H7 (cell line): ENCODE results near the gene DAB2IP. TPM values are rescaled to one million over a fixed set of nuclear protein-coding genes. Genes with fewer than 3 reads are reported as not detected.

Experiments used
- DNase-seq: peaks from one replicate; pipeline ENCODE4 v3.0.0; 2012
- H3K27me3 ChIP-seq: 2 replicates; pipeline ENCODE4 v1.6.0; 2011; ENCODE audit warnings: mild to moderate bottlenecking, low read length; ENCODE audit not compliant: control insufficient read depth, insufficient read depth
- H3K36me3 ChIP-seq: replicated peaks from 2 replicates; pipeline ENCODE4 v1.5.1; 2011; ENCODE audit warnings: low read length; ENCODE audit not compliant: control insufficient read depth, insufficient read depth
- H3K4me3 ChIP-seq: 2 replicates; pipeline ENCODE4 v1.5.1; 2011; ENCODE audit warnings: low read depth, mild to moderate bottlenecking, control low read depth, low read length, moderate library complexity; ENCODE audit not compliant: insufficient read depth
- total RNA-seq: library from RNA; depleted of rRNA; stranded (reverse); fragments of >200 nt; shearing (Covaris generic); gene quantifications from 2 replicates; pipeline ENCODE4 v1.2.3, GENCODE V29; 2014

Gene DAB2IP
- total RNA-seq, 1 experiment from 2014 or later, result 24.1 TPM

GRCh38 chr9:121742923-121743322 is 91.5 kb downstream of the DAB2IP start:
- Histone ChIP-seq H3K4me3 (no peak overlapping the region), H3K36me3 (no peaks in the 10 kb centered on the region), H3K27me3 (no peaks in the 10 kb centered on the region)
- no peak for DNase-seq

DNA sequence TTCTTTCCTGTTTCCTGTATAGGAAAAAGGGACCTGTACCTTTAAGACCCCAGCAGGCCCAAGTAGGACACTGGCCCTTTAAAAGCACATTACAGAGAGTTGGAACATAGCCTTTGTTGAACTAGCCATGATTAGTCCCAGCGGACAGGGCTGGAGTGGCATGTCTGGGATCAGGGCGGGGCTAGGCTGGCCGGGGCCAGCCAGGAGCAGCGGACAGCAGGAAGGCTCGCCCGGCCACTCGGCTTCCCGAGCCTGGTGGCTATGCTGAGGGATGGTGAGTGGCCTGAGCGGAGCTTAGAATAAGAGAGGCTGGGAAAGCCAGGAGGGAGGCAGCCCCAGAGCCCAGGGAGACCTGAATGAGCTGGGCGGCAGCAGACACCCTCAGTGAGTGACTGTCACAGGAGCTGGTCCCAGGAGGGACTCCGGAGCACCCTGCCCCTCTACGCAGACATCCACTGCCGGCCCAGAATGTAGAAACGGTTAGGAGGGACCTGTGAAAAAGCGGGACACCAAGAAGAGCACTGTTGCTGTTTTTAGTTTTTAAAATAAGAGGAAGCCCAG is 92.1 kb downstream of the DAB2IP start:
- H3K4me3 ChIP-seq, result no peak overlapping the region
- H3K36me3 ChIP-seq, result no peaks in the 10 kb centered on the region
- DNase-seq, result peak; percentile 91
- no peaks in the 10 kb centered on the region for H3K27me3 ChIP-seq

DNA sequence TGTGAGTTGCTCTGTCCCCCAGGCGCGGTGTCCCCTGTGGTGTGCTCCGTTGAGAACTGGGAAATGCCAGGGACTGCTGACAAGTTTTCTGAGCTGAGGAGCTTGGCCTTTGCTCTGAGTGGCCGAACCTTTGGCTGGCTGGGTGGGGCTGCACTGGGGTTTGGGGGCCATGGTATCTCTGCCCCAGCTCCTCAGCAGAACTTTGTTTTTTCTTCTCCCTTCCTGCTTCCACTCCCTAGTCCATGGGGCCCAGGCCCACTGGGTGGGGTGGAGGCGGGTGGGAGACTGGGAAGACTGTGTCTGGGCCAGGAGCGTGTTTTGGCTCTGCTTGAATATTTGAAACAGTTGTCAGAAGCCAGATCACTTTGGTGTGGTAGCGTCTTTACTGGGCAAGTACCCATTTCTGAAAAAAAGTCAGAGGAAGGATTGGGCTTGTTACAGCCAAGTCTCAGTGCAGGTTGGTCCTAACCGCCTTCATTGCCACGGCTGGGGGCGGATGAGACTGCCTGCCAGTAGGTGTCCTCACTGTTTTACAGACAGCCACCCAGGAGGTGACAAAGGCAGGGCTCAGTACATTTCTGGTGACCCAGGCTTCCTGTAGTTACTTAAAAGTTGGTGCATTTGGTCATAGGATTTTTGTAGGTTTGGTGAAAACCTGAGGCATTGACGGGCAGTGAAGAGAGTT is 92.7 kb downstream of the DAB2IP start:
- H3K4me3 ChIP-seq, result no peak overlapping the region
- no peaks in the 10 kb centered on the region for H3K36me3 ChIP-seq
- DNase-seq, result peak; percentile 83
- H3K27me3 ChIP-seq, result no peaks in the 10 kb centered on the region

DNA sequence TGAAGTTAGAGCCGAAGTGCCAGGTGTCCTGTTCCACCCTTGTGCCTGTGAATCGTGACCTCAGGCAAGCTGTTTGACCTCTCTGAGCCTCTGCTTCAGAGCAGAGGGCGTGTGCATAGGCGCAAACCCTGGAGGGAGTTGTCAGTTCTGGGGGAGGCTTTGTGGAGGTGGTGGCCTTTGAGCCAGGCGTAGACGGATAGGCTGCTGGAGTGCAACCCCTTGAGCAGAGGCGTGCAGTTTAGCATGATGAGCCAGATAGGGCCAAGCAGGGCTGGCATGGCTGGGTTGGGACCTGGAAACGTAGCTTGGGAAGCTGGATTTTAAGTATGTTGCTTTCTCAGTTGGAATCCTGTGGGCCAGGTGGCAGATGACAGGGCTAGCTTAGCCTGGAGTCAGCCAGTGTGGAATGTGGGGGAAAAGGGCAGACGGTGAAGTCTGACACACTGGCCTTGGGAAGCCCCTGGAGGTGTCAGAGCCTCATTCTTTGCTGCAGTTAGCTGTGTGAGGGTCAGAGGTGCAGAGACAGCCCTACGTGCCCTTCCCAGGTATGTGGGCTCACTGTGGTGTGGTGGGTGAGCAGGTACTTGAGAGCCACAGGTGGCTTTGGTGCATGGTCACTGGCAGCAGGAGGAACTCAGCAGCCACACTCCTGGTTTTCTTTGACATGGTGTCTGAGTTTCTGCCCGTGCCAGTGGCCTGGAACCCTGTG is 93.4 kb downstream of the DAB2IP start:
- no peak for DNase-seq
- no peak overlapping the region for H3K4me3 ChIP-seq
- no peaks in the 10 kb centered on the region for H3K27me3 ChIP-seq
- no peaks in the 10 kb centered on the region for H3K36me3 ChIP-seq

DNA sequence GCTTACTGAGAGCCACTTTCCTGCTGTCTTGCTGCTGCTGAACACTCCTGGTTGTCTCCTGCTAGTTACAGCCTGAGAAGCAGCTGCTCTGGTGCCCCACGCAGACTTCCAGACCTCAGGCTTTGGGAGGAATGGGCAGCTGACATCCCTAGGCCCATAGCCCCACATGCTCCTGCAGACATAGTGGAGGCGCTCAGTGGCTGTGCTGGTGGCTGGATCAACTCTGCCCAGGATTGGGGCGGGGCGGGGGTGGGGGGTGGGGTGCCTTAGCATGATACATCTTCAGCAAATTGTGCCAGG is 93.9 kb downstream of the DAB2IP start:
- no peak for DNase-seq
- no peak overlapping the region for H3K4me3 ChIP-seq
- H3K27me3 ChIP-seq, result no peaks in the 10 kb centered on the region
- no peaks in the 10 kb centered on the region for H3K36me3 ChIP-seq

DNA sequence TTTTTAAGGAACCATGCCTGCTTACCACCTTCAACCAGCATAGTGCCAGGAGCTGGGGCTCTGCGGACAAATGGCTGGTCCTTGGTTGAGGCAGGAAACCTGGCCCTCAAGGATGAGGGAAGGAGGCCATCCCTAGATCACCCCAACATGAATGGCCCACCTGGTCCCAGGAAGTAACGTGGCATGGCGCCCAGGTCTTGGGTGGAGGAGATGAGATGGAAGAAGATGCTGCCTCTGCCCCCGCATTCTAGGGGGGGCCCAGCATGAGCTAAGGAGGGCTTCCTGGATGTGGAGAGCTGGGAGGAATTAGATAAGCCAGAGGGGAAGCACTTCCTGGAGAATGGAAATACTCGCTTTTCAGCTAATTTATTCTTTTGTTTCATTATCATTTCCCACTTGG is 95.0 kb downstream of the DAB2IP start:
- no peak overlapping the region for H3K4me3 ChIP-seq
- no peaks in the 10 kb centered on the region for H3K27me3 ChIP-seq
- DNase-seq, result no peak
- H3K36me3 ChIP-seq, result no peaks in the 10 kb centered on the region

GRCh38 chr9:121746866-121747265 is 95.4 kb downstream of the DAB2IP start:
- Histone ChIP-seq H3K36me3 (no peaks in the 10 kb centered on the region), H3K4me3 (no peak overlapping the region), H3K27me3 (no peaks in the 10 kb centered on the region)
- DNase-seq, result no peak

DNA sequence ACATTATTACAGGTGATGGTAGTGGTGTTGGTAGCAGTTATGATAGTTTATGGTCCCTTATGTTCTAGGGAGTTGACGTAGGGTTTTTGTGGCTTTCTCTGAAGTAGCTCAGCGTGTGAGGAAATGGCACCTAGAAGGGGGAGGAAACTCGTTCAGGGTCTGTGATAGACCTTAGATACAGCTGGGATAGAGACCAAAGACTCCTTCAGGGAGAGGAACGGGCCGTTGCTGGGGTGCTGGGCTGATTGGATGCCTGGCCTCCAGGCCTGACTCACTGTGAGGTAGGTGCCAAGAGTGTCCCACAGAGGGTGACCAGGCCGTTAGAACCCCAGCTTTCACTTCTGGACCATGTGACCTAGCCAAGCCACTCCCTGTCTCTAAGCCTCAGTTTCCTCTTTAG is 96.6 kb downstream of the DAB2IP start:
- no peaks in the 10 kb centered on the region for H3K36me3 ChIP-seq
- H3K27me3 ChIP-seq, result no peaks in the 10 kb centered on the region
- no peak for DNase-seq
- no peak overlapping the region for H3K4me3 ChIP-seq

DNA sequence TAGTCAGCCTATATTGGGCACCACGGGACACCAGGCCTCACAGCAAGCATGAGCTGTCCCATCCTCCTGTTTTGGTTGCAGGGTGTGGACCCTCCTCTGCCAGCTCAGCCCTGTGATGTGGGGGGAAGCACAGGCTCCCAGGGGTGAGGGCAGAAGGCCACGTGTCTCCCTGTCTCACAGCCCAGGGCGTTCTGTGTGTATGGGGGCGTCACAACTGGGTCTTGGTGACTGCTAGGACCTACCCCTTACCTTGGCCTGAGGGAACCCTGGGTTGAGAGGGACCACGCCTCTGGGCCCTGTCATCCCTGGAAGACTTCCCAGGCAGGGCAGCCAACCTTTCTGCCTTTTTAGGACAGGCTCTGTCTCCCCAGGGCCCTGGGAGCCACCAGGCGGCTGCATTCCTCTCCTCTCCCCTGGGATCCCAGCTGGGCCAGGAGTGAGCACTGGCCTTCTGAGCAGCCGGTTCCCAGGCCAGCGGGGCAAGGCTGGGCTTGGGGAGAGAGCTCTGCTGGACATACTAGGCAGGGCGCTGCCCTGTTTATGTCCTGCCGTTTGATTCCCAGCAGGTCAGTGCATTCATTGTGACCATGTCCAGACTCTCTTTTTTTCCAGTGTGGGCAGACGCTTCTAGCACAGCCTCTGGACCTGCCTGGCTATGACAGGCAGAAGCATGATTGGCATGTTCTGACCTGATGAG is 97.4 kb downstream of the DAB2IP start:
- Histone ChIP-seq H3K36me3 (no peaks in the 10 kb centered on the region), H3K4me3 (no peak overlapping the region), H3K27me3 (no peaks in the 10 kb centered on the region)
- DNase-seq, result no peak

GRCh38 chr9:121749614-121750013 is 98.2 kb downstream of the DAB2IP start:
- Histone ChIP-seq H3K4me3 (no peak overlapping the region), H3K36me3 (no peaks in the 10 kb centered on the region), H3K27me3 (no peaks in the 10 kb centered on the region)
- no peak for DNase-seq

DNA sequence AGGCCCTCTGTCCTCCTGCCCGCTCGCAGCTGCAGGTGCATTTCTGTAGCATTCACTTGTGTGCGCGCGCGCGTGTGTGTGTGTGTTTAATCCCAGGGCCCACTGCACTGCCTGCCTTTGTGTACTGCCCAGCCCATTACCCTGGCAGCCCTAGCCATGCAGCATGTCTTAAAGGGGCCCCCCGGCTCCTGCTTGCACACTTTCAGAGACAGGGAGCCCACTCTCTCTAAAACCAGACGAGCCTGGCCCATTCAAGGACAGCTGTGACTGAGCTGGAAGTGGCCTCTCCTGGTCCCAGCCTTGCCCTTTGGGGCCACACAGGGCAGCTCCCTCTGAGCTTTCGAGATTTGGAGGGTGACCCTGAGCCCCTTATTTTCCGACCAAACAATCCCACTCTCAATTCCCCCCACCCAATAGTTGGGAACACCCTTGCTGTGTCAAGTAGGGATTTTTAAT is 98.9 kb downstream of the DAB2IP start:
- no peak for DNase-seq
- Histone ChIP-seq H3K27me3 (no peaks in the 10 kb centered on the region), H3K4me3 (no peak overlapping the region), H3K36me3 (no peaks in the 10 kb centered on the region)

GRCh38 chr9:121750715-121751623 is 99.5 kb downstream of the DAB2IP start:
- DNase-seq, result no peak
- no peaks in the 10 kb centered on the region for H3K27me3 ChIP-seq
- no peak overlapping the region for H3K4me3 ChIP-seq
- no peaks in the 10 kb centered on the region for H3K36me3 ChIP-seq

DNA sequence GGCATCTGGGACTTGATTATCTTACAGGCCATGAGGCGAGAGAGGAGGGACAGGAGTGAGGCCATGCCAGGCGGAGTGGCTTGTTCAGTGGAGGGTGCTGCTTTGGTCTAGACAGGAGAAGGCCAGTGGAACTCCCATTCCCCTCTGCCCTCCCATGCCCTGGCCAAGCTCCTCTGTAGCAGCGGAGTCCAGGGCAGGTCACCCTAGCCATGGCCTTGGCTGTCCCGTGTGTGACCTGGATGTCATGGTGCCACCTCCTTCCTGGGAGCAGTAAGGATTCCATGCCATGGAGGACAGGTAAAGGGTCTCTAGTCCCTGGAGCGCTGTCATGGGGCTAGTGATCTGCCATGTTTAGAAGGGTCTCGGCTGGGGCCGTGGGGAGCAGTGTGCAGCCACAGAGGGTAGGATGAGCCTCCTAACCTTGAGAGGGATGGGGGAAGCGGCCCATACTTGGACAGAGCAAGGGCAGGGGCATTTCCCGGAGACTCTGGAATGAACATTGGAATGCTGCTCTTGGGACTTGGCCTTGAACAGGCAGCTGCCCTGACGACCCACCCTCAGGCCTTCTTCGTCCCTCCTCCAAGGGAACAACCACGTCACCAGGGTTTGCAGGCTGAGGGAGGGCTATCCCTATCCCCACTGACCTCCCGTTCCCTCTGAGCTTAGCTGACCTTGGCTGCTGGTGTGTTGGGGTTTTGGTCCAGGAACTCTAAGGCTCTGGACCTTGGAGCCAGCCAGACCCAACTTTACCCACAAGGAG is 100.4 kb downstream of the DAB2IP start:
- H3K4me3 ChIP-seq, result no peak overlapping the region
- H3K27me3 ChIP-seq, result no peaks in the 10 kb centered on the region
- DNase-seq, result no peak
- H3K36me3 ChIP-seq, result no peaks in the 10 kb centered on the region

DNA sequence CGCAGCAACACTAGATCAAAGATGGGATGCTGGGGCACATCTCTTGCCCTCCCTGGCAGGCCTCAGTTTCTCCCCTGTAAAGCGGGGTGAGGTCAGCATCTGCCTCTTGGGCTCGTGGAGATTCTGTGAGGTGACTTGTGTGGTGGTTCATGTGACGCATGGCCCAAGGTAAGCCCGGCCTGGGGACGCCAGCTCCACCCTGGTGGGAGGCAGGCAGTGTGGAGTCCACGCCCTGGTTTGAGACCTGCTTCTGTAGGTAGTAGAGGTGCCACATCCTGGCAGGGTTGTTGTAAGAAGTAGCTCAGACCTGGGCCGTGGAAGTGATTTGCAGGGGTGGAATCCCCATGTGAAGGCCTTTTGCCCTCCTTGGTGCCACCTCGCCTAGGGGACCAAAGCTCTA is 101.5 kb downstream of the DAB2IP start:
- H3K36me3 ChIP-seq, result no peaks in the 10 kb centered on the region
- H3K27me3 ChIP-seq, result no peaks in the 10 kb centered on the region
- DNase-seq, result no peak
- no peak overlapping the region for H3K4me3 ChIP-seq
